Activated CD8-positive, alpha-beta memory T cell treated with anti-CD3 and anti-CD28 coated beads, Interleukin-2, amount 50 U/mL, for 48 hours (primary cell): ENCODE results near the gene WAPL.

Experiments used
- DNase-seq: peaks from one replicate; pipeline ENCODE4 v3.0.0-alpha.2; 2020

WAPL gene

GRCh38 chr10:86388119-86388704 lies 133.4 kb downstream of the WAPL start:
- DNase-seq, result no peak

- DNase-seq, result no peak
Observed at GRCh38 chr10:86387178-86387794, 134.3 kb downstream of the WAPL start.

DNA sequence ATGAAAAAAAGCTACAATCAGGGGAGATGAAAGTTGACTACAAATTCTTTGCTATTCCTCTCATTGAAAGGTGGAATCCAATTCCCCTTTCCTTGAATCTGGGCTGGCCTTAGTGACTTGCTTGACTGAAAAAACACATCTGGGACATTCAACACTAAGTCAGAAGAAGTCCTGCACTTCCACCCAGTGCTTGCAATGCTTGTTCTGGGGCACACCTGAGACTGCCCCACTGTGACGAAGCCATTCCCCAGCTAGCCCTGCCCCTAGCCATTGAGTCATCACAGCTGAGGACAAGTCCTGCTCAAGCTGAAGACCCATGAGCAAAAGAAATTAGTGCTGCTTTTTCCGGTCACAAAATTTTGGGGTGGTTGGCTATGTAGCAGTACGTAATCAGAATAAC lies 135.8 kb downstream of the WAPL start:
- no peak for DNase-seq
